ENCODE data around the gene SWSAP1.

DNA sequence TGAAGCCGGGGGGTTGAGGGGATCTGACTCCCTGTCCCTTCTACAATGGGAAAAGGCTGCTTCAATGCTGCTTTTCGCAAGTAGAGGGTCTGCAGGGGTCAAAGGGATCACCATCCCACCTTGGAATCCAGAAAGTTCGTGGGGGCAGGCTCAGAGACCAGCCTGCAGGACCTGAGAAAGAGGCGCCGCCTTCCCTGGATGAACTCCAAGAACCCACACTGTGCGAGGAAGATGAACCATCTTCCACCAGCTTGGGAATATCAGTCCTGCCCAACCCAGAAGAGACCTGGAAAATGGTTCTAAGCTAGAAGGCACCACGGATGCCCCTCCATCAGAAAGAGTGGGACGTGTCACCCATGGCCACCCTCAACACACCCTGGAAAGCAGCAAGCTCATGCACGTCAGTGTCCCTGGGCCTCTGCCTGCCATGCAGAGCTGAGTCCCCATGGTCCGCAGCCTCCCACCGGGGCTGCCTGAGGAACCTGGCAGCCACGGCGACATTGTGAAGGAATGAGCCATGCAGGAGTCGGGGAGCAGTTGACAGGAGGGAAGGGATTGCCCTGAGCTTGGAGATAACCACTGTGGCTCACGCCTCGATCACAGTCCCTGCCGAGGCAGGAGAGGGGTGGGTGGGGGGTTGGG is 49.6 kb upstream of the SWSAP1 start:
- TF ChIP-seq, protein P1, sequence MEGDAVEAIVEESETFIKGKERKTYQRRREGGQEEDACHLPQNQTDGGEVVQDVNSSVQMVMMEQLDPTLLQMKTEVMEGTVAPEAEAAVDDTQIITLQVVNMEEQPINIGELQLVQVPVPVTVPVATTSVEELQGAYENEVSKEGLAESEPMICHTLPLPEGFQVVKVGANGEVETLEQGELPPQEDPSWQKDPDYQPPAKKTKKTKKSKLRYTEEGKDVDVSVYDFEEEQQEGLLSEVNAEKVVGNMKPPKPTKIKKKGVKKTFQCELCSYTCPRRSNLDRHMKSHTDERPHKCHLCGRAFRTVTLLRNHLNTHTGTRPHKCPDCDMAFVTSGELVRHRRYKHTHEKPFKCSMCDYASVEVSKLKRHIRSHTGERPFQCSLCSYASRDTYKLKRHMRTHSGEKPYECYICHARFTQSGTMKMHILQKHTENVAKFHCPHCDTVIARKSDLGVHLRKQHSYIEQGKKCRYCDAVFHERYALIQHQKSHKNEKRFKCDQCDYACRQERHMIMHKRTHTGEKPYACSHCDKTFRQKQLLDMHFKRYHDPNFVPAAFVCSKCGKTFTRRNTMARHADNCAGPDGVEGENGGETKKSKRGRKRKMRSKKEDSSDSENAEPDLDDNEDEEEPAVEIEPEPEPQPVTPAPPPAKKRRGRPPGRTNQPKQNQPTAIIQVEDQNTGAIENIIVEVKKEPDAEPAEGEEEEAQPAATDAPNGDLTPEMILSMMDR (IDR thresholded peaks at IDR 0.05; ENCODE audit: insufficient read depth, low read depth, low read length) = no peak
- no peak for TF ChIP-seq EZH2 (IDR thresholded peaks at IDR 0.05; ENCODE audit: insufficient read depth, low read length)

Measured in astrocyte (in vitro differentiated cells and primary cell).